ENCODE measurements around the gene TPCN1. TPM values are rescaled to one million over a fixed set of nuclear protein-coding genes. Genes with fewer than 3 reads are reported as not detected.

TPCN1 gene
- total and polyA plus RNA-seq, 2 experiments from 2014 or later, result 14.4 to 16.2 TPM

- no peak for TF ChIP-seq ZNF462 (CRISPR knock-in tag; IDR thresholded peaks at IDR 0.05)
These were observed 113.7 kb downstream of the TPCN1 start, which contains the start of gene SLC8B1 (continued) for GRCh38 chr12:113334786-113335539.

- H3K79me2 ChIP-seq (replicated peaks; ENCODE audit: insufficient read depth), result no peaks in the 10 kb centered on the region
- ATAC-seq (no peak), DNase-seq (ENCODE audit: low spot score) (no peak)
- peaks cover 11% of the 10 kb centered on the region for H3K27me3 Mint-ChIP-seq (ENCODE audit: insufficient read depth, low read depth, poor library complexity)
- no peak overlapping the region for H3K4me3 Mint-ChIP-seq
- H3K4me1 Mint-ChIP-seq, result peaks cover 9% of the 10 kb centered on the region
- peaks cover 9% of the 10 kb centered on the region; the same call in 1 of the 2 replicates for H3K4me1 ChIP-seq (ENCODE audit: insufficient read depth)
- H3K4me2 ChIP-seq, result no peak overlapping the region
- no peaks in the 10 kb centered on the region for H3K9me2 ChIP-seq (ENCODE audit: insufficient read depth)
- no peak overlapping the region for H2AFZ ChIP-seq
- H3K27me3 ChIP-seq (ENCODE audit: insufficient read depth), result peaks cover 1% of the 10 kb centered on the region
- H3K9me3 Mint-ChIP-seq, result no peaks in the 10 kb centered on the region; the same call in 1 of the 3 replicates
- no peaks in the 10 kb centered on the region for H3K36me3 ChIP-seq (ENCODE audit: insufficient read depth)
- H3K4me3 ChIP-seq, result no peak overlapping the region
- H3K36me3 Mint-ChIP-seq (ENCODE audit: low read depth), result no peaks in the 10 kb centered on the region
- no peaks in the 10 kb centered on the region for H4K20me1 ChIP-seq (replicated peaks; ENCODE audit: insufficient read depth)
- no peak overlapping the region for H3K27ac ChIP-seq (ENCODE audit: low read depth)
- H3F3A ChIP-seq (replicated peaks; ENCODE audit: low read depth), result no peaks in the 10 kb centered on the region
- TF ChIP-seq REST (IDR thresholded peaks at IDR 0.05; ENCODE audit: unreplicated experiment) (no peak), CREB1 (CRISPR knock-in tag; IDR thresholded peaks at IDR 0.05; ENCODE audit: low read depth) (no peak), EZH2 (IDR thresholded peaks at IDR 0.05; ENCODE audit: low read depth, unreplicated experiment) (no peak), STAT1 (IDR thresholded peaks at IDR 0.05; ENCODE audit: unreplicated experiment) (no peak), POLR2AphosphoS5 (IDR thresholded peaks at IDR 0.05; ENCODE audit: low read depth) (no peak)
- no peak overlapping the region for H3K27ac Mint-ChIP-seq
These were observed 118.3 kb downstream of the TPCN1 start for GRCh38 chr12:113339540-113339939.
